ENCODE data around the gene PCSK5. TPM values are rescaled to one million over a fixed set of nuclear protein-coding genes. Genes with fewer than 3 reads are reported as not detected.

PCSK5 gene
- total RNA-seq, 2 experiments from 2014 or later: 0.76 TPM; not detected in 1

GRCh38 chr9:76200745-76201144 is 310.3 kb downstream of the PCSK5 start:
- Histone ChIP-seq H3K9me2 (ENCODE audit: insufficient read depth, low read length) (no peaks in the 10 kb centered on the region), H3K4me3 (ENCODE audit: low read depth, low read length, poor library complexity, severe bottlenecking) (no peak overlapping the region), H3K36me3 (ENCODE audit: insufficient read depth, low read length) (no peaks in the 10 kb centered on the region), H4K20me1 (ENCODE audit: insufficient read depth, low read length) (no peaks in the 10 kb centered on the region), H3K27ac (ENCODE audit: low read depth, low read length, poor library complexity, severe bottlenecking) (no peak overlapping the region), H3K79me2 (ENCODE audit: insufficient read depth, low read depth, low read length) (no peaks in the 10 kb centered on the region), H3K4me1 (ENCODE audit: insufficient read depth, low read length, poor library complexity, severe bottlenecking) (no peaks in the 10 kb centered on the region), H2AFZ (ENCODE audit: low read length) (no peak overlapping the region), H3K9me3 (ENCODE audit: low read length) (no peaks in the 10 kb centered on the region), H3K4me2 (ENCODE audit: low read length) (no peak overlapping the region)
- no TSS peak for BruUV-seq (replicated peaks)
- CTCF ChIA-PET (ENCODE audit: unreplicated experiment): no interaction called here
- POLR2A ChIA-PET: no interaction called here
- intact Hi-C loops (cut with micrococcal nuclease; ENCODE audit: unreplicated experiment): no loop called here
- no peak for DNase-seq (ENCODE audit: low spot score)
- no peak for TF ChIP-seq CTCF (conservative IDR thresholded peaks at IDR 0.05; ENCODE audit: low read length)
- TF ChIP-seq EZH2phosphoT487 (IDR thresholded peaks at IDR 0.05; ENCODE audit: borderline replicate concordance, low read depth, low read length): no peak

DNA sequence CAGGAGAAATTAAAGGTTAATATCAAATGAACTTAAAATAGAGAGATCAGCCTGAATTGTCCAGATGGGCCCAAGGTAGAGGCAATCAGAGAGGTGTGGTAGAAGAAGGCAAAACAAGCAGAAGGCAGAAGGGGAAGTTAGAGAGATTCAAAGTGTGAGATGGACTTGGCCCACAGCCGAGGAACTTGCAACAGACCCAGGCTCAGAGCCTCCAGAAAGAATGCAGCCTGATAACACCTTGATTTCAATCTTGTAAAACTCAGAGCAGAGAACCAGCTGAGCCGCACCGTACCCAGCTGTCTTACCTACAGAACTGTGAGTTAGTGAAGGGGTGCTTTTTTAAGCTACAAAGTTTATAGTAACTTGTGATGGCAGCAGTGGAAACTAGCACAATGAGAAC is 312.9 kb downstream of the PCSK5 start:
- intact Hi-C loops (cut with micrococcal nuclease; ENCODE audit: unreplicated experiment): no loop called here
- no peaks in the 10 kb centered on the region for H3K79me2 ChIP-seq (ENCODE audit: insufficient read depth, low read depth, low read length)
- H4K20me1 ChIP-seq (ENCODE audit: insufficient read depth, low read length): no peaks in the 10 kb centered on the region
- no peak for DNase-seq (ENCODE audit: low spot score)
- no peak overlapping the region for H3K27ac ChIP-seq (ENCODE audit: low read depth, low read length, poor library complexity, severe bottlenecking)
- H3K9me2 ChIP-seq (ENCODE audit: insufficient read depth, low read length): no peaks in the 10 kb centered on the region
- no peaks in the 10 kb centered on the region for H3K9me3 ChIP-seq (ENCODE audit: low read length)
- H3K36me3 ChIP-seq (ENCODE audit: insufficient read depth, low read length): no peaks in the 10 kb centered on the region
- POLR2A ChIA-PET: interaction anchor here (1.2 kb wide), 1 partner anchor 29 kb away, joined by 3 read pairs; no protein-coding TSS in a partner anchor
- H2AFZ ChIP-seq (ENCODE audit: low read length): no peak overlapping the region
- CTCF ChIA-PET (ENCODE audit: unreplicated experiment): no interaction called here
- H3K4me1 ChIP-seq (ENCODE audit: insufficient read depth, low read length, poor library complexity, severe bottlenecking): no peaks in the 10 kb centered on the region
- no TSS peak for BruUV-seq (replicated peaks)
- H3K4me2 ChIP-seq (ENCODE audit: low read length): no peak overlapping the region
- TF ChIP-seq CTCF (conservative IDR thresholded peaks at IDR 0.05; ENCODE audit: low read length): no peak
- TF ChIP-seq EZH2phosphoT487 (IDR thresholded peaks at IDR 0.05; ENCODE audit: borderline replicate concordance, low read depth, low read length): no peak
- H3K4me3 ChIP-seq (ENCODE audit: low read depth, low read length, poor library complexity, severe bottlenecking): no peak overlapping the region

GRCh38 chr9:76206821-76207220 is 316.3 kb downstream of the PCSK5 start:
- BruUV-seq (replicated peaks): no TSS peak
- H3K4me1 ChIP-seq (ENCODE audit: insufficient read depth, low read length, poor library complexity, severe bottlenecking): no peaks in the 10 kb centered on the region

More at GRCh38 chr9:76206821-76207220, 316.3 kb downstream of the PCSK5 start:
- no peak overlapping the region for H3K27ac ChIP-seq (ENCODE audit: low read depth, low read length, poor library complexity, severe bottlenecking)
- intact Hi-C loops (cut with micrococcal nuclease; ENCODE audit: unreplicated experiment): no loop called here
- TF ChIP-seq EZH2phosphoT487 (IDR thresholded peaks at IDR 0.05; ENCODE audit: borderline replicate concordance, low read depth, low read length) (no peak), CTCF (conservative IDR thresholded peaks at IDR 0.05; ENCODE audit: low read length) (no peak)
- H3K9me2 ChIP-seq (ENCODE audit: insufficient read depth, low read length): no peaks in the 10 kb centered on the region
- H3K9me3 ChIP-seq (ENCODE audit: low read length): no peaks in the 10 kb centered on the region
- no peaks in the 10 kb centered on the region for H4K20me1 ChIP-seq (ENCODE audit: insufficient read depth, low read length)
- ChIA-PET CTCF (ENCODE audit: unreplicated experiment) (no interaction called here), POLR2A (interaction anchor here (1.3 kb wide), 1 partner anchor 28 kb away, joined by 3 read pairs; no protein-coding TSS in a partner anchor)
- no peaks in the 10 kb centered on the region for H3K79me2 ChIP-seq (ENCODE audit: insufficient read depth, low read depth, low read length)
- H3K36me3 ChIP-seq (ENCODE audit: insufficient read depth, low read length): no peaks in the 10 kb centered on the region
- DNase-seq (ENCODE audit: low spot score): no peak
- H3K4me2 ChIP-seq (ENCODE audit: low read length): no peak overlapping the region
- no peak overlapping the region for H3K4me3 ChIP-seq (ENCODE audit: low read depth, low read length, poor library complexity, severe bottlenecking)
- H2AFZ ChIP-seq (ENCODE audit: low read length): no peak overlapping the region

Data from OCI-LY7 (cell line).